Measurements from ENCODE around the gene OLFML2B.

OLFML2B gene

GRCh38 chr1:161945306-161946060 is 78.2 kb downstream of the OLFML2B start:
- no peak for DNase-seq (ENCODE audit: low spot score)

GRCh38 chr1:161944381-161944780 is 79.3 kb downstream of the OLFML2B start:
- DNase-seq (ENCODE audit: low spot score), result no peak

GRCh38 chr1:161943737-161944136 is 79.9 kb downstream of the OLFML2B start:
- no peak for DNase-seq (ENCODE audit: low spot score)

GRCh38 chr1:161941726-161942436 is 81.8 kb downstream of the OLFML2B start:
- no peak for DNase-seq (ENCODE audit: low spot score)

- DNase-seq (ENCODE audit: low spot score), result no peak
Measured at GRCh38 chr1:161940866-161941591, 82.6 kb downstream of the OLFML2B start.

GRCh38 chr1:161936786-161937185 is 86.9 kb downstream of the OLFML2B start:
- no peak for DNase-seq (ENCODE audit: low spot score)

GRCh38 chr1:161935264-161935663 is 88.4 kb downstream of the OLFML2B start:
- DNase-seq (ENCODE audit: low spot score), result no peak

- DNase-seq (ENCODE audit: low spot score), result no peak
Measured at GRCh38 chr1:161933592-161934588, 89.8 kb downstream of the OLFML2B start.
